ENCODE measurements around the gene ADSS1. TPM values are rescaled to one million over a fixed set of nuclear protein-coding genes. Genes with fewer than 3 reads are reported as not detected.

ADSS1 gene
- total RNA-seq, 4 donors from 2014 or later: 11.0 to 18.6 (median 17.1) TPM

DNA sequence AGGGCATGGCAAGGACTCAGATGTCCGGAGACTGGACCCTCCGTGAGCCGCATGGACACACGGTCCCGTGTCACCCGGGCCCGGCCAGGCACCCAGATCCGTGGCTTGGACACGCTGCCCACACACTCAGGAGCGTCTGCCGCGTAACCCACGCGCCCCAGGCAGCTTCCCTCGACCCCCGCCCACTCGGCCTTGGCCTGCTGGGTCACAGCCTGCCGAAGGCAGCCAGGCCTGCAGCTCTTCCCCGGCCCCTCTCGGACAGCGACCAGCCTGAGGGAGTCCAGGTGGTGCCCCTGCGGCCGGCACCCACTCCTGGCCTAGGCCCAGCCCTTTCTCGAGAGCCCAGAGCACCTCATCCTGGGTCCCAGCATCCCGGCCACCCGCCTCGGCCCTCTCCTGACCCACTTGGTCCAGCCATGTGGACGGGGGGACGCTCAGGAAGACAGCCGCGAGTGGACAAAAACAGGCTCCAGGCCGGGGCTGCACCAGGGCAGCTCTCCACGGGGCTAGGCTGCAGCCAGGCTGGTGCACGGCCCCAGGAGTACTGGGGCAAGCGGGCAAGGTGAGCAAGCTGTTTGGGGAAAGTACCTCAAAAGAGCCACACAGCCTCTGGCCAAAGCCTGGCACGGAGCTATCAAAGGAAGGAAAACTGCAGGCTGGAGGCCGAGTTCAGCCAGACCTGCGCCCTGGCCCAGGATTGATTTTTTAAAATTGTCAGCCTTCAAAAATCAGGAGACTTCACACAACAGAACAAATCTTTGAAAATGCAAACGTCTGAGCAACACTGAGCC lies 65.0 kb downstream of the ADSS1 start:
- Histone ChIP-seq H3K36me3 (peaks cover 0 to 62% (median 0%) of the 10 kb centered on the region in 3 donors), H3K27ac (no peak overlapping the region), H3K9me3 (no peaks in the 10 kb centered on the region), H3K27me3 (no peaks in the 10 kb centered on the region), H3K4me3 (no peak overlapping the region), H3K4me1 (peaks cover 0 to 56% (median 8%) of the 10 kb centered on the region in 4 donors)
- no peak for DNase-seq
- TF ChIP-seq, protein P1, sequence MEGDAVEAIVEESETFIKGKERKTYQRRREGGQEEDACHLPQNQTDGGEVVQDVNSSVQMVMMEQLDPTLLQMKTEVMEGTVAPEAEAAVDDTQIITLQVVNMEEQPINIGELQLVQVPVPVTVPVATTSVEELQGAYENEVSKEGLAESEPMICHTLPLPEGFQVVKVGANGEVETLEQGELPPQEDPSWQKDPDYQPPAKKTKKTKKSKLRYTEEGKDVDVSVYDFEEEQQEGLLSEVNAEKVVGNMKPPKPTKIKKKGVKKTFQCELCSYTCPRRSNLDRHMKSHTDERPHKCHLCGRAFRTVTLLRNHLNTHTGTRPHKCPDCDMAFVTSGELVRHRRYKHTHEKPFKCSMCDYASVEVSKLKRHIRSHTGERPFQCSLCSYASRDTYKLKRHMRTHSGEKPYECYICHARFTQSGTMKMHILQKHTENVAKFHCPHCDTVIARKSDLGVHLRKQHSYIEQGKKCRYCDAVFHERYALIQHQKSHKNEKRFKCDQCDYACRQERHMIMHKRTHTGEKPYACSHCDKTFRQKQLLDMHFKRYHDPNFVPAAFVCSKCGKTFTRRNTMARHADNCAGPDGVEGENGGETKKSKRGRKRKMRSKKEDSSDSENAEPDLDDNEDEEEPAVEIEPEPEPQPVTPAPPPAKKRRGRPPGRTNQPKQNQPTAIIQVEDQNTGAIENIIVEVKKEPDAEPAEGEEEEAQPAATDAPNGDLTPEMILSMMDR (IDR thresholded peaks at IDR 0.05): no peak
- no peak for TF ChIP-seq POLR2A (IDR thresholded peaks at IDR 0.05)

DNA sequence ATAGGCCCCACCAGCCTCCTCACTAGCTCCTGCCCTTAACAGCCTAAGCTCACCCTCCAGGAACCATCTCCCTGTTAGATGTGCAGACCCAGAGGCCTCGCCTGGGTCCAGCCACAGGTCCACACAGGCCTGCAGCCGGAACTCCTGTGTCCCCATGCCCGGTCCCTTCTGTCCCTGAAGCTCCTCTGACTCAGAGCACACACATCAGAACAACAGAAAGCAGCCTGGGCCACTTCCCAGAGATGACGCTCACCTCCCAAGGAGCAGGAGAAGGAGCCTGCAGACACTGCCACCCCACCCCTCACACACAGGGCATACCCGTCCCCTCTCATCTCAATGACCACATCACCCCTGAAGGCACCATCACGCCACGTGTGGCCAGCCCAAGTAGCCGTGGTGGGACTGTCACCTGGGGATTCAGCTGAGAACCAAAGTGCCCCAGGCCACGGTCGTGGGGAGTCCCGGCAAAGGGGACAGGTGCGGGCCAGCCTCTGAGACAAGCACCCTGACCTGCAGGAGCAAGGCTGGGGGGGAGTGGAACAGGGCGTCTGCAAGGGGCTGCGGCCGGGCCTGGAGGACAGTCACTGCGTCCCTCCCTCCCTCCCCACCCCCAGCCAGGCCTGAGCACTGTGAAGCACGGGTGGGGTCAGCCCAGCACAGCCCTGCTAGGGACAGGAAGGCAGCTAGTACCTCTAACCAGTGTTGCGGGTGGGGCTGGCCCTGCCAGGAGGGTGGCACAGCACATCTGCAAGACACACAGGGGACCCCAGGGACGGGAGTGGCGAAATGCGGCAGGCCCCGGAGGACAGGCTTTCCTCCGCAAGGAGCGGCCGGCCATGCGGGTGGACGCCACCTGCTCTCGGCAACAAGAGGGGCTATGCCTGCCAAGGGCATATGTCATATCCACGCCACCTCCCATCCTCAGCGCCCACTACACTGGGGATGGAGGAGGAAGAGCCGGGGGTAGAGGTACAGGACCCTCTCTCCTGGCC lies 66.0 kb downstream of the ADSS1 start:
- Histone ChIP-seq H3K27ac (no peak overlapping the region), H3K27me3 (no peaks in the 10 kb centered on the region), H3K4me1 (peaks cover 0 to 55% (median 12%) of the 10 kb centered on the region in 4 donors), H3K4me3 (no peak overlapping the region), H3K36me3 (peaks cover 0 to 56% (median 0%) of the 10 kb centered on the region in 3 donors), H3K9me3 (no peaks in the 10 kb centered on the region)
- TF ChIP-seq, protein P1 (IDR thresholded peaks at IDR 0.05): no peak
- no peak for TF ChIP-seq POLR2A (IDR thresholded peaks at IDR 0.05)
- DNase-seq: no peak

DNA sequence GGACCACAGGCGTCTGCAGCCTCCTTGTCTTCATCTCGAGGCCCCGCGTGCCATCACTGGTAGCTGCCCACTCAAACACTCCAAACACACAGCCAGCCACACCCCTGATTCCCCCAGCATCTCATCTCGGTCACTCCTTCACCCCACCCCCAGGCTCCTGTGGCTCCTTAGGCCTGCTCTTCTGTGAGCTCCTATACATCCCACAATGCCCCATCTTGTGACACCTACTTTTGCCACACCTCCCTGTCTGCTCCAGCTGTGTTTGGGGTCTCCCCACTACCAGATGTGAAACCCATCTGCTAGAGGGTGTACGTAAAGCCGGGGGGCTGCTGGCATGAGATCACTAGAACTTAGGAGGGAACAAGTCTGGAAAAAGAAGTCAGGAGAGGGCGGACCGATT lies 67.4 kb downstream of the ADSS1 start:
- Histone ChIP-seq H3K27me3 (no peaks in the 10 kb centered on the region), H3K9me3 (no peaks in the 10 kb centered on the region), H3K4me3 (no peak overlapping the region), H3K36me3 (peaks cover 0 to 49% (median 0%) of the 10 kb centered on the region in 3 donors), H3K27ac (no peak overlapping the region), H3K4me1 (peaks cover 0 to 56% (median 18%) of the 10 kb centered on the region in 4 donors)
- DNase-seq: no peak
- TF ChIP-seq POLR2A (IDR thresholded peaks at IDR 0.05): no peak
- TF ChIP-seq, protein P1 (IDR thresholded peaks at IDR 0.05): no peak

DNA sequence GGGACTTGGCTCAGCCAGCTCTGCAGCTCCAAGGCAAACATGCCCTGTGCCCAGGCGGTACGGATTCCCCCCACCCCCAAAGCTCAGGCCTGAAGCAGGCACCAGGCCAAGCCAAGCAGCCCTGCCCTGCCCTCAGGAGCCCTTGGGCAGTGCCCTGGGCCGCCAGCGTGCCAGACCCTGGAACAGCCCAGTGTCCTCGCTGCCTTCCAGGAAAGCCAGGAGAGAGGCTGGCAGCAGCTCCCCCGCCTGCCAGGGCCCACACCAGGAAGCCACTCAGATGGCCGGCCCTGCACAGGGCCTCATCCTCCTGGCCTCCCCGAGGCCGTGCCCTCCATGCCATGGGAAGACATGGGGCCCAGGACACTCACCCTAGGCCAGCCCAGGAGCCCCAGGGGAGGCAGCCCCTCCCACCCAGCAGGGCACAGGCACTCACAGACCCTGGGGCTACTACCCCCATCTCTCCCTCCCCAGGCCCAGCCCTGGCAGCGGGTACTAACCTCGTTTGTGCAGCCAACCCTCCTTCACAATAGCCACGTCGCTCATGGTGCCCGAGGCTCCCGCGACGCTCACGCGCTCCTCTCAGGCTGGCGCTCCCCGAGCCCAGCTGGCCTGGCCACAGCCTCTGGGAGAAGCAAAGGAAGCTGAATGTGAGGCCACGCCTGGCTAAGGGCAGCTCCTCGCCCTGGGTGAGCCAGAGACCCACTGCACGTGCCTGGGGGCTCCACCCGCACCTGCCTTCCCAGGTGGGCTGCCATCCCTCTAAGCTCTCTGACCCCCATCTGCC lies 68.3 kb downstream of the ADSS1 start:
- no peak overlapping the region for H3K4me3 ChIP-seq
- H3K36me3 ChIP-seq: peaks cover 0 to 47% (median 0%) of the 10 kb centered on the region in 3 donors
- DNase-seq: no peak
- no peaks in the 10 kb centered on the region for H3K27me3 ChIP-seq
- H3K4me1 ChIP-seq: peaks cover 0 to 62% (median 18%) of the 10 kb centered on the region in 4 donors
- H3K9me3 ChIP-seq: no peaks in the 10 kb centered on the region
- no peak overlapping the region for H3K27ac ChIP-seq
- TF ChIP-seq, protein P1 (IDR thresholded peaks at IDR 0.05): no peak
- no peak for TF ChIP-seq POLR2A (IDR thresholded peaks at IDR 0.05)

All from Peyer's patch (tissue), 4 donors.